Forelimb muscle (tissue), 1 donor: ENCODE results near the gene TMEM119. TPM values are rescaled to one million over a fixed set of nuclear protein-coding genes. Genes with fewer than 3 reads are reported as not detected.
"Not testable (repeated sequence)": the region's sequence is repeated elsewhere in the genome, so short reads cannot be mapped to it uniquely, and the experiment has no call there.

Experiments used
- DNase-seq: peaks from one replicate; pipeline ENCODE4 v3.0.0-alpha.2; 2013; ENCODE audit warnings: low read depth
- polyA plus RNA-seq: library from polyadenylated mRNA; unstranded; fragments of 120-200 nt; gene quantifications from one replicate; pipeline ENCODE4 v1.2.1, GENCODE V29; 2013; ENCODE audit not compliant: insufficient read length

TMEM119 gene
- polyA plus RNA-seq, 1 donor, result 30.2 TPM

DNA sequence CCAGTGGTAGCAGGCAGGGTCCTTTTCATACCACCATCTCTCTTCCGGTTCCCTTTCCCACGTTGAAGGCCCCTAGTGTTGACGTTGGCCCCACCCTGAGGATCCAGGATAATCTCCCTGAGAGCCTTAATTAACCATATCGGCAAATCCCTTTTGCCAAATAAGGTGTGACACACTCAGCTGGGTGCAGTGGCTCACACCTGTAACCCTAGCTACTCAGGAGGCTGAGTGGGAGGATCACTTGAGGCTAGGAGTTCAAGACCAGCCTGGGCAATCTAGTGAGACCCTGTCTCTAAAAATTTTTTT is 2.8 kb upstream of the TMEM119 start:
- no peak for DNase-seq

DNA sequence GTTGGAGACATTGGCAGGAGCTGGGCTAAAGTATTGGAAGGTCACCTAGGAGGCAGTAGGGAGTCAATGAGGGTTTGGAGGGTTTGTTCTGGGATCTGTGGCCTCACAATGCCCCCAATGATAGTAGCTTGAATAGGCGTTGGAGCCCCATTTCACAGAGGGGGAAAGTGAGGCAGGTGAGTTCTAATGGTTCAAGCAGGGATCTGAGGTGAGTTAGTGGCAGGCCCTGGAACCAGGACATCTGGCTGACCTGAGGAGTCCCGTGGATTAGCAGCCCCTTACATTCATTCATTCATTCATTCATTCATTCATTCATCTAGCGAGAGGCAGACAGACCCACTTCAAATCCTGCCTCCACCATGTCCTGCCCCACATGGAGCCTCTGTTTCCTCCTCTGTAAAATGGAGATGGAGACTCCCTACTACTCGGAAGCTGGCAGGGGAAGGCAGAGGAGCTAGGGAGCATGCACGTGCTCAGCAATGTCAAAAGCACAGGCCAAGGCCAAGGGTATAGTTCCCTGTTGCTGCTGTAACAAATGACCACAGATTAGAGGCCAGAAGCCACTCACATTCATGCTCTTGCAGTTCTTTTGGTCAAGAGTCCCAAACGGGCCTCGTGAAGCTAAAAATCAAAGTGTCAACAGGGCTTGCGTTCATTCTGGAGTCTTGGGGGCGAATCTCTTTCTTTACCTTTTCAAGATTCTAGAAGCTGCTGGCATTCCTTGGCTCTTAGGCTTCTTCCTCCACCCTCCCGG is 2.2 kb upstream of the TMEM119 start:
- no peak for DNase-seq

DNA sequence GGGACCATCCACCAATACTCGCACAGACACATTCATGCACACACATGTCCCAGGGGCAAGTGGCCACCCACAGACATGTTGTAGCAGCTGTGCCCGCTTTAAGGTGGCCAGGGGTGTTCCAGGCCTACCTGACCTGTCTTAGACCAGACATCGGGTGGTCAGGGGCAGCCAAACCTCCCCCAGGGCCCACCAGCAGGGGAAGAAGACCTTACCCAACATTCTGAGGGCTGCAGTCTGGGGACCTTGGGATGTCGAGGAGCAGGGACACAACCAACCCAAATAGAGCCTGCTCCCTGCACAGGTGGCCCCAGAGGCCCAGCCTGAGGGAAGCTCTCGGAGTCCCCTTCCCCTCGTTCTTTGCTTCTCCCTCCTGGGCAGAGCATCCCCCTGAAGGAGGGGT is 1.7 kb upstream of the TMEM119 start:
- no peak for DNase-seq

DNA sequence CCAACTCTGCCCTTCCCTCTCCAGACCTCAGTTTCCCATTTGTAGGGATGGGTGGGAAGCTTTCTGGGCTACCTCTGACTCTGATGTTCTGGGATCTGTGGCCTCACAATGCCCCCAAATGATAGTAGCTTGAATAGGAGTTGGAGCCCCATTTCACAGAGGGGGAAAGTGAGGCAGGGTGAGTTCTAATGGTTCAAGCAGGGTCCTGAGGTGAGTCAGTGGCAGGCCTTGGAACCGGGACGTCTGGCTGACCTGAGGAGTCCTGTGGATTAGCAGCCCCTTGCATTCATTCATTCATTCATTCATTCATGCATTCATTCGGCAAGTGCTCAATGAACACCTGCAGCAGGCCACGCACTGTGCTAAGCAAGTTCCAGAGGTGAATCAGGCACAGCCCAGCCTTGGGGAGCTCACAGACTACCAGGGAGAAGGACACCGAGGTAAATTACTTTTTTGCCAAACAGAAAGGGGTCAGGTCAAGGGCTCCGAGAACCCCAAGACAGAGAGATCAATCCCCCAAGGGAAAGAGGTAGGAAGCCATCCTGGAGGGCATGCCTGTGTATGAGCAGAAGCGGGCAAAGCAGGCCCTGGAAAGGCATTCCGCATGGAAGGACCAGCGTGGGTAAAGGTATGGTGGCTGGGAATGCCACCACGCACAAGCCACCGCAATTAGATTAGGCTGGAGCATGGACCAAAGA is 818 bp upstream of the TMEM119 start:
- DNase-seq, result no peak

DNA sequence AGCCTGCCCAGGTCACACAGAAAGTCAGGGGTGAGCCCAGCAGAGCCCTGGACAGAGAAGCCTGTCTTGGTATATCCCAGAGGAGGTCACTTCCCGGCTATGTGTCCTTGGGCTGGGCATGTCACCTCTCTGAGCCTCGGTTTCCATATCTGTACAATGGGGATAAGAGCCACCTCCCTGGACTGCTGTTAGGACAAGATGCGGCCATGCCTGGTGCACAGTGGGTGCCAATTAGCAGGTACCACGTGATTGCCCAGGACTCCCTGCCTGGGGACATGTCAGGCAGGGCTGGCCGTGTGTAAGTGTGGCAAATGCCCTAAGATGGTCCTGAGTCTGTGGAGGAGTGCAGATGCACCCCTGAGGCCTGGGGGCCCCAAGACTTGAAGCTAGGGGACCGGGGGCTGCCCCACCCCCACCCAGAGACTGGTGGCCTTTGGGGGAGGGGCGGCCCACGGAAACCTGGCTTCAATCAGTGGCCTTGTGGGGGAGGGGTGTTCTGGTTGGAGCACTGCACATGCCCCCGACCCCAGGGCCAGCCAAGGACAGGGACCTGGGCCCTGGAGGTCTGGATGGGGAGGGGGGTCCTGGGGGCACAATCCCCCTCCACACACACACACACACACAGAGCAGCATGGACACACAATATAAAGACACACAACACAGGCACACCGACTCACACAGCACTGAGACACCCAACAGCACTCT is 878 bp downstream of the TMEM119 start:
- no peak for DNase-seq

DNA sequence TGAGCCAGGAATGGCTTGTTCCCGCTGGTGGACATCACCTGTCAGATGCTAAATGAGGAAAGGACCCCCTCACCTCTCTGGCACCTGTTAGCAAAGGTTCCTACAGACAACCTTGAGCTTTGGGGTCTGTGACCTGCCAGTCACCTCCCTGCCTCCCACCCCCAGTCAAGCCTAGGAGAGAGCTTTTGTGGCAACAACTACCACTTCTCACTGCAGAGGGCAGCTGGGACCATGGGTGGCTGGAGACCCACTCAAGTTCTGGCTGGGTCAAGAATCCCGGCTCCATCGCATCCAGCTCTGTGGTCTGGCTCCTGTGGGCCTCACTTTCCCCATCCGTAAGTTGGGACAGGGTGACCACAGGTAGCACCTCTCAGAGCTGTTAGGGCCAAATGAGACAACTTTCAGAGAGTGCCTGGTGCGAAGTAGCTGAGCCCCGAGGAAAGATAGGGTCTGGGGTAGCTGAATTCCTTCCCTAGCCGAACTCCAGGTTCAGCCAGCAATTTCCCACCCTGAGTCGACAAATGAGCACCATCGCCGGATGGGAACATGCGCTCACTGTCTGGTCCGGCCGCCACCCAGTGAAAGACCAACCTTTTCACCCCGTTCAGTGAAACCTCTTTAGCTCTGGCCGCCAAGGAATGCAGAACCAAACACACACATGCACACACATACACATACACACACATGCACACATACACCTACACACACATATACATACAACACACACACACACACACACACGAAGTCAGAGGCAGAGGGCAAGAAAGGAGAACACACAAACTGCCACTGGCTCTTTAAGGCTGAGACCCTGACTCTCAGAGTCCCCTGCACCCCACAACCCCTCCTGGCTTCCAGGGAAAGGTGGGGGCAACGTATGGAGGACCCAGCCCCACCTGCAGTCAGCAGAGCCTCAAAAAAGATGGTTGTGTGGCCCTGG is 1.9 kb downstream of the TMEM119 start:
- no peak for DNase-seq

DNA sequence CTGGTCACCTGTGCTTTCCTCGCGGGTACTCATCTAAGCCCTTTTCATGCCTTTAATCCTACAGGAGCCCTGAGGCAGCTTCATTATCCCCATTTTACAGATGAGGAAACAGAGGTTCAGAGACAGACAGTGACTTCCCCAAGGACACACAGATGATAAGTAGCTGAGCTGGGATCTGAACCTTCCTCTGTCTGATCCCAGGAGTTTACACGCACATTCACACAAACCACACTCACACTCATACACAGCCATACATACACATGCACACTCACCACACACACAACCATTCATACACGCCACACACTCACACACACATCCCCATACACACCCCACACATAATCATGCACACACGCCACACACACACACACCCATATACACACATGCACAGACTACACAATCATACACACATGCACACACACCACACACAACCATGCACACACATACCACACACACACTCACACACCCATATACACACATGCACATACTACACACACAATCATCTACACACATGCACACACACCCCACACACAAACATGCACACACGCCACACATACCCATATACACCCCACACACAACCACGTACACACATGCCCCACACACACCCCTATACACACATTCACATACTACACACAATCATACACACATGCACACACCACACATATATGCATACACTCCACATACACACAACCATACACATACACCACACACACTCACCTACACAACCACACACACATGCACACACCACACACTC is 2.7 kb downstream of the TMEM119 start:
- DNase-seq, result no peak

DNA sequence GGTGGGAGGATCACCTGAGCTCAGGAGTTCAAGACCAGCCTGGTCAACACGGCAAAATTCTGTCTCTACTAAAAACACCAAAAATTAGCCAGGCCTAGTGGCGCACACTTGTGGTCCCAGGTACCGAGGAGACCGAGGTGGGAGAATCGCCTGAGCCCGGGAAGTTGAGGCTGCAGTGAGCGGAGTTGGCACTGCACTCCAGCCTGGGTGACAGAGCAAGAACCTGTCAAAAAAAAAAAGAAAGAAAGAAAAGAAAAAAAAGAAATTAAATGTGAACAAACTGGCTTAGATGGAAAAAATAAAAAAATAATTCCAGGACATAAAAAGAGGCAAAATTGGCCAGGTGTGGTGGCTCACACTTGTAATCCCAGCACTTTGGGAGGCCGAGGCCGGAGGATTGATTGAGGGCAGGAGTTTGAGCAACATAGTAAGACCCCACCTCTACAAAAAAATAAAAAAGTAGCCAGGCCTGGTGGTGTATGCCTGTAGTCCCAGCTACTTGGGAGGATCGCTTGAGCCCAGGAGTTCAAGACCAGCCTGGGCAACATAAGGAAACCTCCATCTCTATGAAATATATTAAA is 3.5 kb downstream of the TMEM119 start:
- no peak for DNase-seq

DNA sequence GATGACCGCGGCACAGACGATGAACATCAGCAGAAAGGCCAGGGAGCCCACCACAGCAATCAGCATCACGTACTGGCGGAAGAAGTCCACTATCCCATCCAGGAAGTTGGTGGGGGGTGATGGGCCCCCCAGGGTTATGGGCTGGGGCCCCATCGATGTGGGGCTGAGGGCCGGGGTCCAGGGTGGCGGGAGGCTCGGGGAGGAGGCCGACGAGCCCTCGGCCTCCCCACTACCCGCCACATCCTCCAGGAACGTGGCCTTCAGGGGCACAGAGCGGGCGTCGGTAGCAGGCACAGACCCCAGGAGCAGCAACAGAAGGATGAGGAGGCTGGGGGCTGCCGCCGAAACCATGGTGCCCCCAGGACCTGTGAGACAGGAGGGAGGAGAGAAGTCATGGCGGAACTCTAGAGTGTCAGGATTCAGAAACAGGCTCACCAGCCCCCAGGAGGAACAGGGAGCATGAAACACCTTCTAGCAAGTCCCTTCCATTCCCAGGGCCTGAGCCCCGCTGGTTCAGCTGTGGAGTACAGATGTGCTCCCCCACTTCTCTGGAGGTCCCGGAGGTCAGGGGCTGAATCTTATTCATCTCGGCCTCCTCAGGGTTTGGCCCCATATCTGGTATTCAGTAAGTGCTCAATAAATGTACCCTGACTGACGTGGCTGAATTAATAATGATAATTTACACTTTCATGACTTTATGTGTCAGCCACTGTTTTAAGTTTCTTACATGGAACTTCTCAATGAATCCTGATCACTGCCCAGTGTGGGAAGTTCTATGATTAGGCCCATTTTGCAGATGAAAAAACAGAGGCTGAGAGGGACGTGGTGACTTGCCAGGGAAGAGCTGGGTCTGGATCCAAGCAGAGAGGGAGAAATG is 5.6 kb downstream of the TMEM119 start:
- no peak for DNase-seq

DNA sequence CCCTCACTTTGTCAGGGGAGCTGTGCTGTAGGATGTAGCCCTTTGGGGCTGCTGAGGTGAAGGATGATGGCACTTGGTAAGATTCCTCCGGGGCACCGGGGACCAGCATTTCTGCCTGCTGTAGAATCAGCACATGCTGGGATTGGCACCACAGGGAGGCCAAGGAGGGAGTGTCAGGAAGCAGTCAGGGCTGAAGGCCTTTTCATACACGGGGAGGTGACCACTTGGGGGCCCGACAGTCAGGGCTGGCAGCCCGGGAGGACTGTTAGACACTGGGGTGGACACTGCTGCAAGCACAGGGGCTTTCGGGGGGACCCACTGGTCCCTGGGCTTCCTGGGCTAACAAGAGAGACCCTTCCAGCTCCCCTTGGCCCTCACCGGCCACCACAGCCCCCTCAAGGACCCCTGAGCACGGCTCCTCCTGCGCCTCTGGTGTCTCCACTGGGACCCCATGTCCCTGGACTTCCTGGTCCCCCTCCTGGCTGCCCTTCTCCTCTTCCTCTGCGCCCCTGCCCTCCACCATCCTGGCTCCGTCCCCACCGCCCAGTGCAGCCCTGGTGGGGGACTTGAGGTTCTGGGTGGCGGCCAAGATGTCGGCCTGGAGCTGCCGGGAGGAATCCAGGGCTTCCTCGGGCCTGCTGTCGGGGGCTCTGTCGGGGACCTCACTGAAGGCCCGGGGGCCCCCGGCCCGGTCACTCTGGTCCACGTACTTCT is 6.5 kb downstream of the TMEM119 start:
- no peak for DNase-seq

DNA sequence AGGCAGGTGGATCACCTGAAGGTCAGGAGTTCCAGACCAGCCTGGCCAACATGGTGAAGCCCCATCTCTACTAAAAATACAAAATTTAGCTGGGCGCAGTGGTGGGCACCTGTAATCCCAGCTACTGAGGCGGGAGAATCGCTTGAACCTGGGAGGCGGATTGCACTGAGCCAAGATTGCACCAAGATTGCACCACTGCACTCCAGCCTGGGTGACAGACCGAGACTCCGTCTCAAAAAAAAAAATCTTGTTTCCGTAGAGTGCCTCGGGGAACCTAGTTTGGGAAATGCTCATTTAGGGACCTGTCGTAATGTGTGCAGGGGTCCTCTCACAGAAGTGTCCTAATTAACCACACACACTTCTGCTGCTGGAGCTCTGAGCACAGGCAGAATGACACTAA is 7.4 kb downstream of the TMEM119 start:
- DNase-seq, result not testable (repeated sequence)

DNA sequence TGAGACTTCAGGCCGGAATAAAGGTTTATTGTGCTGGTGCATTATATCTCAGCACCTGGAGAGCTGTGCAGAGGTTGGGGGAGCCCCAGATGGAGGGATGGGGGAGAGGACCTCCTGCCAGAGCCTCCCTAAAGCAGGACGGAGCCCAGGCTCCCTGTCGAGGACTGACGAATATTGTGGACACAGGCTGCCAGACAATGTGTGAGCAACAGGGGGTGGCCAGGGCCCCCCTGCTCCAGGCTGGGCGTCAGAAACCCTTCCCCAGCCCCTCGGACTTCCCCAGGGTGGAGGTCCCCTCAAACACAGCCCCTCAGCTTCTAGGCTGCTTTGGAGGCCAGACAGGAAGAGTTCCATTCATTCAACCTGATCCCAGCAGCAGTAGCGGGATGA is 8.0 kb downstream of the TMEM119 start:
- DNase-seq, result no peak

DNA sequence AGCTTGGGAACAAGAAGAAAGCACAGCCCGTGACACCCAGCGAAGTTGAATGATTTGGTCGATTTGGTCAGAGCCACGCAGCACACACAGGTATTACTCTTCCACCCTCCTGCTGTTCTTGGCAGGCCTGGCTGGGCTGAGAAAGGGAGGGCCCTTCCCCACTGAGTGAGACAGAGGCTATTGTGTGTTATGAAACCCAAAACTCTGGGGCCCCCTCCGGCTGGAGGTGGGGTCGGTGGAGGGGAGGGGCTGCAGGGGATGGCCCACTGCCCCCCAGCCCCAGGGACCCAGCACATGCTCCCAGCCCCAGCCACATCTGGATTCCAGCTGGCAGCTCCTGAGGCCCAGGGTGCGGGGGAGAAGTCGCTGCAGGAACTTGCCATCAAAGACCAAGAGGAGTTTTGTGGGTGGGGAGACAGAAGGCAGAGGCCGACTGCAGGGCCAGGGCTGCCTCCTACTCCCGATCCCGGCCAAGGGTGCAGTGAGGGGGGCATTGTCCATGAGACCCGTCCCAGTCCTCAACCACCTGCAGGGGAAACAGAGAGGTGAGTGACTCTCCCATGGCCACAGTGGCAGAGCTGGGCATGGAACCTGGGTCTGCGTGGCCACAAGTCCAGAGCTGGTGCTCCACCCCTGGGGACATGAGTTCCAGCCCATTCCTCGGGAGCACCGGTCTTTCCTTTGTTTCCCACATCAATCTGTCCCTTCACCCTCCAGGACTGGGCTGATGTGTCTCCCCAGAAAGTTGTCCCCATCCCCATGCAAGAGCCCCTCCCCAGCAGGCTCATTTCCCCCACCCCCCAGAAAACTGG is 8.7 kb downstream of the TMEM119 start:
- DNase-seq, result no peak

DNA sequence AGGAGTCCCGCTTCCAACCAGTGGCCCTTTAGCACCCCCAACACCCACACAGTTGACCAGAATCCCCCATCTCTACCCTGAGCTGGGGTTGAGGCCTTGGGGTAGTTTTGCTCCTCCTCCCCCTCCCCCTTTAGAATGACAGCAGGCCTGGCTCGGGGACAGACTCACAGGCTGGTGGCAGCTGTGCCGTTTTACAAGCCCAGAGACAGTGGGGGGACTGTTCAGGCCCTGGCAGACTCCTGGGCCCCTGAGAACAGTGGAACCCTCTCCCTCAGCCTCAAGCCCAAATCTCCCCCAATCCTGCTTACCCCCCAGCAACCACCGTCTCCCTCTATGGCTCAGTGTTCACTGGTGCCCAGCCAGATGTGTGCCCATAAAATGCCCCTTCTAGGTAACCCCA is 10.1 kb downstream of the TMEM119 start:
- DNase-seq, result no peak

DNA sequence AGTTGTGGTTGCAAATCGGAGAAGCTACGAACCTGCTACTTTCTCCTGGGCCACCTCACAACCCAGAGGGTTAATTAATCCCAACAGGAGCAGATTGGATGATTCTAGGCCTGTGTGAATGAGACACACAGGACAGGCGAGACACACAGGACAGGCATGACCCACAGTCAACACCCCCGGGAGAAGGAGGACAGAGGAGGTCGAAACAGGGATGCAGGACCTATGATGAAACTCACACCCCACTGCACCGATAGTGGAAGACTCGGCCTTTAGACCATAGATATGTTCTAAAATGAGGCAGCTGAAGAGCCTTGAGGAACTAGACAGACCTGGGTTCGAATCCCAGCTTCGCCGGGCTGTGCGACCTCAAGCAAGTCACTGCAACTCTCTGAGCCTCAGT is 11.6 kb downstream of the TMEM119 start:
- no peak for DNase-seq

DNA sequence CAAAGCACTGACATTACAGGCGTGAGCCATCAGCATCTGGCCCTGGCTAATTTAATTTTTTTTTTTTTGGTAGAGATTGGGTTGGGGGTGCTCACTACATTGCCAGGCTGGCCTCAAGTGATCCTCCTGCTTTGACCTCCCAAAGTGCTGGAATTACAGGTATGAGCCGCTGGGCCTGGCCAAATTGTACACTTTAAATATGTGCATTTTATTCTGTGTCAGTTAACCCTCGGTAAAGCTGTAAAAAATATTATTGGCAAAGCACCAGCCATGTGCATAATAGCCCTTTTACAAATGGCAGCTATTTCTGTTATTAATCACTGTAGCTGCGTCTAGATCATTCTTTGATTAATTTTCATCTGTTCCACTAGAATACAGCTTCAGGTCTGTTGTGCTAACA is 12.0 kb downstream of the TMEM119 start:
- no peak for DNase-seq

DNA sequence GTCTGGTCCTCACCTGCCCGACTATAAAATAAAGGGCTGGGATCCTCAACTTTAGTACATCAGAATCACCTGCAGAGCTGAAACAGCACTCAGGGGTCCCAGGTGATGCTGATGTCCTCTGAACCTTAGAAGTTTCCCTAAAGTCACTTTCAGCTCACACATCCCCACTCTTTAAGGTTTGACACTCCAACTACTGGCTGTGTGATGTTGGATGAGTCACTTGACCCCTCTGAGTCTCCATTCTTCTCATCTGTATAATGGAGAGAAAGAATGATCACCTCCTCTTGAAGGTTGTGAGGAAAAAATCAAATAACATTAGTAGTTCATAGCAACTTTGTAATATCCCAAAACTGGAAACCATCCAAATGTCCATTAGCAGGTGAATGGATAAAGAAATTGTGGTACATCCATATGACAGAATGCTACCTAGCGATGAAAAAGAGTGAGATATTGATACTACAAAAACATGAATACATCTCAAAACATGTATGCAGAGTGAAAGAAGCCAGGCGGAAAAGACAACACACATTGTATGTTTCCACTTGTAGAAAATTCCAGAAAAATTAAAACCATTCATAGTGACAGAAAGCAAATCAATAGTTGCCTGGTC is 13.3 kb downstream of the TMEM119 start:
- DNase-seq, result no peak

DNA sequence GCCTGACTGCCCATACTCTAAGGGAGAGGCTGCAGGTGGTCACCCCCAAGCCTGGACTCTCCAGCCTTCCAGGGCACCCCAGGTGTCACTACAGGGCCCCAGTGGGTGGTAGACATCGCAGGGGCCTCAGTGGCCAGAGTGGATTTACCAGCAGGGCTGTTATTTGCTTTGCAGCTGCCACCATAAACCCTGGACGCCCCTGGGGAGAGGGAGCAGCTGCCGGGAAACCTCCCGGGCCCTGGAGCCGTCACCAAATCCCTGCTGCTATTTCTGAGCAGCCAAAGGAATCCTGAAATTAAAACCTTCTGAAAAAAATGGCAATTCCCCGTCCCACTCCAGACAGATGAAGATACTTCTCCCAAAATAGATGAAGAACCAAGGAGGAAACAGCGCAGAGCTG is 13.9 kb downstream of the TMEM119 start:
- no peak for DNase-seq
